Ascending aorta (tissue), 2 donors: ENCODE measurements around the gene PDLIM7. TPM values are rescaled to one million over a fixed set of nuclear protein-coding genes. Genes with fewer than 3 reads are reported as not detected.

Source experiments
- DNase-seq, 2 donors: peaks; one replicate each; pipeline ENCODE4 v3.0.0-alpha.2; 2019; ENCODE audit warnings: low spot score in 2 of 2
- H3K27ac ChIP-seq, 2 donors: fragments of 200-600 bp; sonication (generic); one replicate each; pipeline ENCODE4 v1.5.1; 2016 to 2017; ENCODE audit warnings: mild to moderate bottlenecking in 1 of 2
- H3K27me3 ChIP-seq: fragments of 200-600 bp; sonication (generic); one replicate; pipeline ENCODE4 v1.5.1; 2017
- H3K36me3 ChIP-seq, 2 donors: fragments of 200-600 bp; sonication (generic); one replicate each; pipeline ENCODE4 v1.5.1; 2016
- H3K4me1 ChIP-seq, 2 donors: fragments of 200-600 bp; sonication (generic); one replicate each; pipeline ENCODE4 v1.5.1; 2016 to 2017; ENCODE audit warnings: mild to moderate bottlenecking in 1 of 2
- H3K4me3 ChIP-seq, 2 donors: fragments of 200-600 bp; sonication (generic); one replicate each; pipeline ENCODE4 v1.5.1; 2016 to 2017; ENCODE audit warnings: mild to moderate bottlenecking in 1 of 2
- H3K9me3 ChIP-seq, 2 donors: fragments of 200-600 bp; sonication (generic); one replicate each; pipeline ENCODE4 v1.5.1; 2016
- CTCF ChIP-seq, 3 experiments: fragments of 200-600 bp in 2 of 3; fragments of 450-650 bp in 1 of 3; sonication (generic) in 2 of 3; IDR thresholded peaks; one replicate each; pipeline ENCODE4 v1.5.1; 2016 to 2019; ENCODE audit warnings: antibody characterized with exemption in 3 of 3, mild to moderate bottlenecking in 1 of 3, moderate library complexity in 1 of 3
- intact Hi-C: fragments of 100-400 bp; cut with DNase I; formaldehyde crosslinking; loops from one replicate; pipeline ENCODE4 v1.15.1; 2023
- total RNA-seq: library from RNA; depleted of rRNA; stranded (reverse); fragments of >200 nt; gene quantifications from one replicate; pipeline ENCODE4 v1.1.0, GENCODE V29; 2016

Gene PDLIM7
- total RNA-seq, 1 donor from 2014 or later = 1,082 TPM

- intact Hi-C loops = no loop called here
- DNase-seq = no peak
- Histone ChIP-seq H3K27me3 (no peaks in the 10 kb centered on the region), H3K9me3 (no peaks in the 10 kb centered on the region), H3K4me3 (no peak overlapping the region), H3K27ac (no peak overlapping the region), H3K36me3 (peaks cover 84 to 90% of the 10 kb centered on the region in 2 donors), H3K4me1 (no peaks in the 10 kb centered on the region)
- no peak for TF ChIP-seq CTCF (IDR thresholded peaks at IDR 0.05)
Observed at GRCh38 chr5:177526791-177527190, 29.4 kb upstream of the PDLIM7 start.

- no peak for TF ChIP-seq CTCF (IDR thresholded peaks at IDR 0.05)
- Histone ChIP-seq H3K36me3 (peaks cover 85 to 90% of the 10 kb centered on the region in 2 donors), H3K4me1 (no peaks in the 10 kb centered on the region), H3K9me3 (no peaks in the 10 kb centered on the region), H3K4me3 (no peak overlapping the region), H3K27ac (no peak overlapping the region), H3K27me3 (no peaks in the 10 kb centered on the region)
- DNase-seq = no peak
- intact Hi-C loops = no loop called here
Observed at GRCh38 chr5:177526191-177526590, 28.8 kb upstream of the PDLIM7 start.

GRCh38 chr5:177524941-177525655, 27.7 kb upstream of the PDLIM7 start:
- intact Hi-C loops = no loop called here
- TF ChIP-seq CTCF (IDR thresholded peaks at IDR 0.05) = no peak
- H3K9me3 ChIP-seq = no peaks in the 10 kb centered on the region
- H3K4me1 ChIP-seq = no peaks in the 10 kb centered on the region
- H3K4me3 ChIP-seq = no peak overlapping the region
- DNase-seq = no peak
- H3K36me3 ChIP-seq = peaks cover 86 to 90% of the 10 kb centered on the region in 2 donors
- no peaks in the 10 kb centered on the region for H3K27me3 ChIP-seq
- no peak overlapping the region for H3K27ac ChIP-seq

- Histone ChIP-seq H3K27ac (no peak overlapping the region), H3K9me3 (no peaks in the 10 kb centered on the region), H3K27me3 (no peaks in the 10 kb centered on the region), H3K36me3 (peaks cover 86 to 90% of the 10 kb centered on the region in 2 donors), H3K4me1 (no peaks in the 10 kb centered on the region), H3K4me3 (no peak overlapping the region)
- DNase-seq = no peak
- intact Hi-C loops = no loop called here
- TF ChIP-seq CTCF (IDR thresholded peaks at IDR 0.05) = no peak
Observed at GRCh38 chr5:177524539-177524900, 27.1 kb upstream of the PDLIM7 start.

- H3K27ac ChIP-seq = no peak overlapping the region
- intact Hi-C loops = no loop called here
- H3K27me3 ChIP-seq = no peaks in the 10 kb centered on the region
- H3K9me3 ChIP-seq = no peaks in the 10 kb centered on the region
- no peak overlapping the region for H3K4me3 ChIP-seq
- H3K4me1 ChIP-seq = no peaks in the 10 kb centered on the region
- DNase-seq = no peak
- TF ChIP-seq CTCF (IDR thresholded peaks at IDR 0.05) = no peak
- H3K36me3 ChIP-seq = peaks cover 81 to 85% of the 10 kb centered on the region in 2 donors
Observed at GRCh38 chr5:177523711-177524538, 26.5 kb upstream of the PDLIM7 start.
